ENCODE data around the gene COX4I2.

Gene COX4I2

DNA sequence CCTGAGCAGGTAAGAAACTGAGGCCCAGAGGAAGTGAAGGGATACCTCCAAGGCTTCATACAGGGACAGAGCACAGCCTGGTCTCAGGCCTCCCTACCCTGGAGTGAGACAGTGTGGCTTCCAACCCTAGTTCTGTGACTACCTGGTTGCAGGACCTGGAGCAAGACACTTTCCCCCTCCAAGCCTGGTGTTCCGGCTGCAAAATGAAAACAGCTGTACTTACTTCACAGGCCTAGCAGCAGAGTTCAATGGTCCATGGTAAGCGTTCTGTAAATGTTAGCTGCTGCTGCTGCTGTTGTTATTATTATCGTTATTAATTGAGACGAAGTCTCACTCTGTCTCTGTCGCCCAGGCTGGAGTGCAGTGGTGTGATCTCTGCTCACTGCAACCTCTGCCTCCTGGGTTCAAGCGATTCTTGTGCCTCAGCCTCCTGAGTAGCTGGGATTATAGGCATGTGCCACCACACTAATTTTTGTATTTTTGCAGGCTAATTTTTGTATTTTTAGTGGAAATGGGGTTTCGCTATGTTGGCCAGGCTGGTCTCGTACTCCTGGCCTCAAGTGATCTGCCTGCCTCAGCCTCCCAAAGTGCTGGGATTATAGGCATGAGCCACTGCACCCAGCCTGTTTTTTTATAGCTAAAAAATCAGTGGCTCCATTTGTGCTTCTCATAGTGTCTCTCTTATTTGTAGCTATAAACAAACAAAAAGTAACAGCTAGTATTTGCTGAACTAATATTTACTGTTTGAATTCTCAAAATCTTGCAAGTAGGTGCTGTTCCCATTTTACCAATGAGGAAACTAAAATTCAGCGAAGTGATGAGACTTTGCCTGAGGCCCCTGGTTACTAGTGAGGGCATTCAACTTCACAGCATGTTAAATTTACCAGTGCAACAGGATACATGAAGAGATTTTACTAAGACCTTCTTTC is 41.9 kb downstream of the COX4I2 start:
- H3K4me3 ChIP-seq (ENCODE audit: low read depth, low read length) = no peak overlapping the region
- DNase-seq (ENCODE audit: low read depth) = no peak
- TF ChIP-seq, protein P1, sequence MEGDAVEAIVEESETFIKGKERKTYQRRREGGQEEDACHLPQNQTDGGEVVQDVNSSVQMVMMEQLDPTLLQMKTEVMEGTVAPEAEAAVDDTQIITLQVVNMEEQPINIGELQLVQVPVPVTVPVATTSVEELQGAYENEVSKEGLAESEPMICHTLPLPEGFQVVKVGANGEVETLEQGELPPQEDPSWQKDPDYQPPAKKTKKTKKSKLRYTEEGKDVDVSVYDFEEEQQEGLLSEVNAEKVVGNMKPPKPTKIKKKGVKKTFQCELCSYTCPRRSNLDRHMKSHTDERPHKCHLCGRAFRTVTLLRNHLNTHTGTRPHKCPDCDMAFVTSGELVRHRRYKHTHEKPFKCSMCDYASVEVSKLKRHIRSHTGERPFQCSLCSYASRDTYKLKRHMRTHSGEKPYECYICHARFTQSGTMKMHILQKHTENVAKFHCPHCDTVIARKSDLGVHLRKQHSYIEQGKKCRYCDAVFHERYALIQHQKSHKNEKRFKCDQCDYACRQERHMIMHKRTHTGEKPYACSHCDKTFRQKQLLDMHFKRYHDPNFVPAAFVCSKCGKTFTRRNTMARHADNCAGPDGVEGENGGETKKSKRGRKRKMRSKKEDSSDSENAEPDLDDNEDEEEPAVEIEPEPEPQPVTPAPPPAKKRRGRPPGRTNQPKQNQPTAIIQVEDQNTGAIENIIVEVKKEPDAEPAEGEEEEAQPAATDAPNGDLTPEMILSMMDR (conservative IDR thresholded peaks at IDR 0.05; ENCODE audit: low read depth, low read length) = no peak

DNA sequence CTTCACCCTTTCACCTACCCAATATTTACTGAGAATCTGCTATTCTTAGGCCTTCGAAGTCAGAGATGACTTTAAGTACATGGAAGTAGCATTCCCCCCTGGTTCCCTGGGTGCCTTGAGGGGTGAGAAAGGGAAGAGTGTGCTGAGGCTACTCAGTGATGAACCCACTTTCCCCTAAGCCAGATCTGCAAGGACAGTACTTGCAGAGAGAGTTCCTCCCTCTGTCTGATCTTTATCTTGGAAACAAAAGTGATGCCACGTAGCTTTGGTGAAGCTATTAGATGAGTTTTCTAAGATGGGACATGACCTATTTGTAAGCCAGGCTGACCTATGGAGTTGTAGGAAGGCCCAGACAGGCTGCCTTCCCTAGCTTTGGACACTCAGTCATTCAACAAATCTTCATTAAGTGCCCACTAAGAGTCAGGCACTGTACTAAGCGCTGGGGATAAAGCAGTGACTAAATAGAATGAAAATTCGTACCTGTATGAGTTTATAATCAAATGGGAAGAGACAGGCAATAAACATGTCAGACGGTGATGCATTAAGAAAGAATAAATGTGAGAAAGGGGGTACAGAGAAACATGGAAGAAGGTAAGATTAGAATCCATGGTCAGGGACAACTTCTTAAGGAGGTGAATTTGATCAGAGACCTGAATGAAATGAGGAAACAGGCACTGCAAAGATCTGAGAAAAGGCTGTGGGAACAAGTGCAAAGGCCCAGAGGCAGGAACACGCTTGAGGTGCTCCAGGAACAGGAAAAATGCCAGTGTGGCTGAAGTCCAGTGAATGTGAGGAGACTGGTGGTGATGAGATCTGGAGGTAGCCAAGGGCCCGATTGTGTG is 42.8 kb downstream of the COX4I2 start:
- no peak for DNase-seq (ENCODE audit: low read depth)
- TF ChIP-seq, protein P1 (conservative IDR thresholded peaks at IDR 0.05; ENCODE audit: low read depth, low read length) = no peak
- no peak overlapping the region for H3K4me3 ChIP-seq (ENCODE audit: low read depth, low read length)

DNA sequence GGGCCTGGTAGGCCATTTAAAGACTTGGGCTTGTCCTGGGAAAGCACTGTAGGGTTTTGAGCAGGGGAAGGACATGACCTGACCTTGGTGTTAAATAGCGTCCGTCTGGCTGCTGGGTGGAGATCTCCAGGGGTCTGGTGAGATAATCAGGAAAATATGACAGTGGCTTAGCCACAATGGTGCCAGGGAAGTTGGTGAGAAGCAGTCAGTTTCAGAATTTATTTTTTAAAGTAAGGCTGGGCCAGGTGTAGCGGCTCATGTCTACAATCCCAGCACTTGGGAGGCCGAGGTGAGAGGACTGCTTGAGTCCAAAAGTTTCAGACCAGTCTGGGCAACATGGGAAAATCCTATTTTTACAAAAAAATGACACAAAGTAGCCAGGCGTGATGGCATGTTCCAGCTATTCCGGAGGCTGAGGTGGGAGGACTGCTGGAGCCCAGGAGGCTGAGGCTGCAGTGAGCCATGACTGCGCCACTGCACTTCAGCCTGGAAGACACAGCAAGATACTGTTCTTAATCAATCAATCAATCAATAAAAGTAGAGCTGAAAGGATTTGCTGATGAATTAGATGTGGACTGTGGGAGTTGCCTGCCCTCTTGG is 43.5 kb downstream of the COX4I2 start:
- TF ChIP-seq, protein P1 (conservative IDR thresholded peaks at IDR 0.05; ENCODE audit: low read depth, low read length) = no peak
- no peak overlapping the region for H3K4me3 ChIP-seq (ENCODE audit: low read depth, low read length)
- DNase-seq (ENCODE audit: low read depth) = no peak

DNA sequence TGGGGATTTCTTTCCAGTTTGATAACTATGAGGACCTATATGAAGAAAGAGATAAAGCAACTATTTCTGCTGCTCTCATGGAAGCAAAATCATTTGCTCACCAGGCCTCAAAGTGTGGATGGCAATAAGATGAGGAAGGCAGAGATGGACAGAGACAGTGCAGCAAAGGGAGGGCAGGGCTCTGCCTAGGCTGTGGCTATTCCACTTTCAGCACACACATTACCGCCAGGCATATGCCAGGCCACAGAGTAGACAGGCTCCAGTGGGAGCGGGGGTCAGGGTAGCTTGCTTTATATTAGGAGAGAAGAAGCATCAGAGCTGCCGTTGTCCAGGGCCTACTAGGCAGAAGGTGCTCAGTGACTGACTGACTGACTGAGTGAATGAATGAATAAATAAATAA is 44.1 kb downstream of the COX4I2 start:
- no peak for DNase-seq (ENCODE audit: low read depth)
- TF ChIP-seq, protein P1 (conservative IDR thresholded peaks at IDR 0.05; ENCODE audit: low read depth, low read length) = no peak
- no peak overlapping the region for H3K4me3 ChIP-seq (ENCODE audit: low read depth, low read length)

DNA sequence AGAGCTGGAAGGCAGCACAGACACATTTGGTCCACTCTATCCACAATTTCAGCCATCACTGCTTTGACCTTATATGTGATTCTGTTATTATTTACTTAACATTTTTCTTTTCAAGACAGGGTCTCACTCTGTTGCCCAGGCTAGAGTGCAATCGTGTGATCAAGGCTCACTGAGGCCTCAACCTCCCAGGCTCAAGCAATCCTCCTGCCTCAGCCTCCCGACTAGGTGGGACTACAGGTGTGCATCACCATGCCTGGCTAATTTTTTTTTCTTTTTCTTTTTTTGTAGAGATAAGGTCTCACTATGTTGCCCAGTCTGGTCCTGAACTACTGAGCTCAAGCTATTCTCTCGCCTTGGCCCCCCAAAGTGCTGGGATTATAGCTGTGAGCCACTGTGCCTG is 44.6 kb downstream of the COX4I2 start:
- DNase-seq (ENCODE audit: low read depth) = no peak

DNA sequence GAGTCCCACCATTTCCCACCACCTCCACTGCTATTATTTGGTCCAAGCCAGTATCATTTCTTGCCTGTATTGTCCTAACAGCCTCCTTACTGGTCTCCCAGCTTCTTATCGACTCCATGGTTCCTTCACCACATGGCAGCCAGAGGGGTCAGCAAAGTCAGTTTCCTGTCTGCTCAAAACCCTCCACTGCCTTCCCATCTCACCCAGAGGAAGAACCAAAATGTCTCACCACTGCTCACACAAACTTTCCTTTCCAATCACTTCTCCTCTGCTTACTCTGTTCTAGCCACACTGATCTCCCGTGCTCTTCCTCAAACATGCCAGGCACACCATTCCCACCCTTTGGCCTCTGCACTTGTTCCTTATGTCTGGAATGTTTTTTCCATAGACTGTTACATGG is 45.2 kb downstream of the COX4I2 start:
- no peak for DNase-seq (ENCODE audit: low read depth)
- no peak overlapping the region for H3K4me3 ChIP-seq (ENCODE audit: low read depth, low read length)
- TF ChIP-seq, protein P1 (conservative IDR thresholded peaks at IDR 0.05; ENCODE audit: low read depth, low read length) = no peak

More for the DNA sequence above, 44.6 kb downstream of the COX4I2 start:
- no peak overlapping the region for H3K4me3 ChIP-seq (ENCODE audit: low read depth, low read length)
- TF ChIP-seq, protein P1 (conservative IDR thresholded peaks at IDR 0.05; ENCODE audit: low read depth, low read length) = no peak
